ENCODE results near the gene ARHGAP4. TPM values are rescaled to one million over a fixed set of nuclear protein-coding genes. Genes with fewer than 3 reads are reported as not detected.

Gene ARHGAP4
- total RNA-seq, 2 donors from 2014 or later: 56.0 to 65.0 TPM

GRCh38 chrX:153963546-153963945, 37.5 kb upstream of the ARHGAP4 start:
- peaks cover 6% of the 10 kb centered on the region for H3K4me1 ChIP-seq (ENCODE audit: control insufficient read depth, insufficient read depth, low read length)

GRCh38 chrX:153961292-153961691, 35.2 kb upstream of the ARHGAP4 start:
- TF ChIP-seq CTCF (conservative IDR thresholded peaks at IDR 0.05): no peak
- Histone ChIP-seq H3K36me3 (ENCODE audit: control insufficient read depth, insufficient read depth, low read length) (peaks cover 42% of the 10 kb centered on the region), H3K9ac (ENCODE audit: extremely low read depth, low read length, poor library complexity, severe bottlenecking) (no peak overlapping the region), H3K9me3 (ENCODE audit: control insufficient read depth, low read length) (no peaks in the 10 kb centered on the region), H3K27me3 (ENCODE audit: control insufficient read depth, insufficient read depth, low read length, poor library complexity, severe bottlenecking) (no peaks in the 10 kb centered on the region), H3K27ac (ENCODE audit: low read depth, low read length) (no peak overlapping the region), H3K4me3 (ENCODE audit: low read length) (no peak overlapping the region), H3K4me1 (ENCODE audit: control insufficient read depth, insufficient read depth, low read length) (no peaks in the 10 kb centered on the region)
- H3K27me3 Mint-ChIP-seq (ENCODE audit: insufficient read depth): no peaks in the 10 kb centered on the region
- H3K4me1 Mint-ChIP-seq: peaks cover 4% of the 10 kb centered on the region
- H3K36me3 Mint-ChIP-seq (ENCODE audit: low read depth): peaks cover 79% of the 10 kb centered on the region
- no peak for DNase-seq
- H3K27ac Mint-ChIP-seq: no peak overlapping the region
- H3K9me3 Mint-ChIP-seq: no peaks in the 10 kb centered on the region
- WGBS, 2 experiments (ENCODE audit: insufficient coverage in 1 of 2, insufficient read length in 1 of 2): 93 to 100% methylated on average over 2 to 11 of the region's 11 CpGs
- no peak overlapping the region for H3K4me3 Mint-ChIP-seq

More at GRCh38 chrX:153963546-153963945, 37.5 kb upstream of the ARHGAP4 start:
- Histone ChIP-seq H3K27ac (ENCODE audit: low read depth, low read length) (no peak overlapping the region), H3K9ac (ENCODE audit: extremely low read depth, low read length, poor library complexity, severe bottlenecking) (no peak overlapping the region), H3K4me3 (ENCODE audit: low read length) (no peak overlapping the region), H3K9me3 (ENCODE audit: control insufficient read depth, low read length) (no peaks in the 10 kb centered on the region), H3K27me3 (ENCODE audit: control insufficient read depth, insufficient read depth, low read length, poor library complexity, severe bottlenecking) (no peaks in the 10 kb centered on the region), H3K36me3 (ENCODE audit: control insufficient read depth, insufficient read depth, low read length) (peaks cover 48% of the 10 kb centered on the region)
- Mint-ChIP-seq H3K36me3 (ENCODE audit: low read depth) (peaks cover 72% of the 10 kb centered on the region), H3K4me1 (peaks cover 26% of the 10 kb centered on the region), H3K27ac (no peak overlapping the region), H3K4me3 (no peak overlapping the region), H3K9me3 (no peaks in the 10 kb centered on the region), H3K27me3 (ENCODE audit: insufficient read depth) (no peaks in the 10 kb centered on the region)
- no peak for DNase-seq
- 98 to 100% methylated on average over 5 to 12 of the region's 12 CpGs for WGBS, 2 experiments (ENCODE audit: insufficient coverage in 1 of 2, insufficient read length in 1 of 2)
- no peak for TF ChIP-seq CTCF (conservative IDR thresholded peaks at IDR 0.05)

- Mint-ChIP-seq H3K4me1 (no peaks in the 10 kb centered on the region), H3K36me3 (ENCODE audit: low read depth) (peaks cover 82% of the 10 kb centered on the region)
- peaks cover 42% of the 10 kb centered on the region for H3K36me3 ChIP-seq (ENCODE audit: control insufficient read depth, insufficient read depth, low read length)
Observed at GRCh38 chrX:153960786-153961185, 34.7 kb upstream of the ARHGAP4 start.

More at GRCh38 chrX:153960786-153961185, 34.7 kb upstream of the ARHGAP4 start:
- no peaks in the 10 kb centered on the region for H3K27me3 ChIP-seq (ENCODE audit: control insufficient read depth, insufficient read depth, low read length, poor library complexity, severe bottlenecking)
- H3K4me3 Mint-ChIP-seq: no peak overlapping the region
- no peak overlapping the region for H3K27ac ChIP-seq (ENCODE audit: low read depth, low read length)
- no peaks in the 10 kb centered on the region for H3K9me3 Mint-ChIP-seq
- no peak for TF ChIP-seq CTCF (conservative IDR thresholded peaks at IDR 0.05)
- DNase-seq: no peak
- H3K4me1 ChIP-seq (ENCODE audit: control insufficient read depth, insufficient read depth, low read length): no peaks in the 10 kb centered on the region
- WGBS, 2 experiments (ENCODE audit: insufficient coverage in 1 of 2, insufficient read length in 1 of 2): 96 to 98% methylated on average over 7 to 22 of the region's 22 CpGs
- no peak overlapping the region for H3K9ac ChIP-seq (ENCODE audit: extremely low read depth, low read length, poor library complexity, severe bottlenecking)
- H3K9me3 ChIP-seq (ENCODE audit: control insufficient read depth, low read length): no peaks in the 10 kb centered on the region
- no peak overlapping the region for H3K27ac Mint-ChIP-seq
- no peak overlapping the region for H3K4me3 ChIP-seq (ENCODE audit: low read length)
- no peaks in the 10 kb centered on the region for H3K27me3 Mint-ChIP-seq (ENCODE audit: insufficient read depth)
